Prostate gland (tissue), 2 donors: Measurements from ENCODE around the gene ALK. TPM values are rescaled to one million over a fixed set of nuclear protein-coding genes. Genes with fewer than 3 reads are reported as not detected.

Source experiments
- DNase-seq: peaks from one replicate; pipeline ENCODE4 v3.0.0-alpha.2; 2019; ENCODE audit warnings: low spot score
- H3K27ac ChIP-seq, 2 donors: fragments of 200-600 bp; sonication (generic); 2 replicates each; pipeline ENCODE4 v1.5.1; 2017 to 2019
- H3K27me3 ChIP-seq: fragments of 200-600 bp; sonication (generic); replicated peaks from 2 replicates; pipeline ENCODE4 v1.5.1; 2019; ENCODE audit not compliant: insufficient read depth
- H3K36me3 ChIP-seq, 2 donors: fragments of 200-600 bp; sonication (generic); 1 replicate in 1 of 2; 2 replicates in 1 of 2; pipeline versions ENCODE4 v1.5.1 to v1.8.1; 2017 to 2019
- H3K4me1 ChIP-seq: fragments of 200-600 bp; sonication (generic); replicated peaks from 2 replicates; pipeline ENCODE4 v1.5.1; 2019
- H3K4me3 ChIP-seq, 2 donors: fragments of 200-600 bp; sonication (generic); 2 replicates each; pipeline ENCODE4 v1.5.1; 2017 to 2019
- H3K9me3 ChIP-seq: fragments of 200-600 bp; sonication (generic); 2 replicates; pipeline ENCODE4 v1.5.1; 2017
- CTCF ChIP-seq, 4 experiments: fragments of 200-600 bp in 2 of 4; fragments of 450-650 bp in 2 of 4; sonication (generic) in 2 of 4; IDR thresholded peaks; 1 replicate in 3 of 4; 2 replicates in 1 of 4; pipeline ENCODE4 v1.5.1; 2016 to 2019; ENCODE audit warnings: antibody characterized with exemption in 4 of 4, mild to moderate bottlenecking in 2 of 4, moderate library complexity in 2 of 4
- POLR2A ChIP-seq: fragments of 450-650 bp; IDR thresholded peaks from one replicate; pipeline ENCODE4 v1.6.1; 2016; ENCODE audit warnings: antibody characterized with exemption, mild to moderate bottlenecking
- POLR2AphosphoS5 ChIP-seq: sonication (generic); formaldehyde crosslinking; IDR thresholded peaks from one replicate; pipeline ENCODE4 v1.6.1; 2017; ENCODE audit warnings: antibody characterized with exemption
- WGBS: methylation state at CpG from one replicate; pipeline ENCODE4 v1.1.5; 2018; 5-methylcytosine and 5-hydroxymethylcytosine counted together
- intact Hi-C: fragments of 100-400 bp; cut with DNase I; formaldehyde crosslinking; loops from one replicate; pipeline ENCODE4 v1.14.2; 2022
- total RNA-seq, 2 donors: library from RNA; depleted of rRNA; stranded (reverse); fragments of >200 nt; gene quantifications; one replicate each; pipeline ENCODE4 v1.1.0, GENCODE V29; 2016

The ALK gene
- total RNA-seq, 2 donors from 2014 or later, result 0.14 to 1.2 TPM

GRCh38 chr2:29591600-29591999 is 329.8 kb downstream of the ALK start:
- H3K4me1 ChIP-seq, result no peaks in the 10 kb centered on the region
- no peaks in the 10 kb centered on the region for H3K27me3 ChIP-seq
- no peak overlapping the region for H3K27ac ChIP-seq
- intact Hi-C loops, result no loop called here
- no peaks in the 10 kb centered on the region for H3K9me3 ChIP-seq
- no peak overlapping the region for H3K4me3 ChIP-seq
- 89% methylated on average over 10 of the region's 10 CpGs for WGBS
- TF ChIP-seq POLR2AphosphoS5 (no peak), CTCF (IDR thresholded peaks at IDR 0.05) (no peak), POLR2A (no peak)
- H3K36me3 ChIP-seq, result no peaks in the 10 kb centered on the region
- DNase-seq, result no peak

GRCh38 chr2:29590211-29590610 is 331.2 kb downstream of the ALK start:
- intact Hi-C loops, result no loop called here
- H3K4me3 ChIP-seq, result no peak overlapping the region
- no peaks in the 10 kb centered on the region for H3K27me3 ChIP-seq
- TF ChIP-seq CTCF (IDR thresholded peaks at IDR 0.05) (no peak), POLR2A (no peak), POLR2AphosphoS5 (no peak)
- H3K36me3 ChIP-seq, result no peaks in the 10 kb centered on the region
- no peak overlapping the region for H3K27ac ChIP-seq
- 71% methylated on average over 7 of the region's 7 CpGs for WGBS
- no peaks in the 10 kb centered on the region for H3K4me1 ChIP-seq
- DNase-seq, result no peak
- H3K9me3 ChIP-seq, result no peaks in the 10 kb centered on the region

DNA sequence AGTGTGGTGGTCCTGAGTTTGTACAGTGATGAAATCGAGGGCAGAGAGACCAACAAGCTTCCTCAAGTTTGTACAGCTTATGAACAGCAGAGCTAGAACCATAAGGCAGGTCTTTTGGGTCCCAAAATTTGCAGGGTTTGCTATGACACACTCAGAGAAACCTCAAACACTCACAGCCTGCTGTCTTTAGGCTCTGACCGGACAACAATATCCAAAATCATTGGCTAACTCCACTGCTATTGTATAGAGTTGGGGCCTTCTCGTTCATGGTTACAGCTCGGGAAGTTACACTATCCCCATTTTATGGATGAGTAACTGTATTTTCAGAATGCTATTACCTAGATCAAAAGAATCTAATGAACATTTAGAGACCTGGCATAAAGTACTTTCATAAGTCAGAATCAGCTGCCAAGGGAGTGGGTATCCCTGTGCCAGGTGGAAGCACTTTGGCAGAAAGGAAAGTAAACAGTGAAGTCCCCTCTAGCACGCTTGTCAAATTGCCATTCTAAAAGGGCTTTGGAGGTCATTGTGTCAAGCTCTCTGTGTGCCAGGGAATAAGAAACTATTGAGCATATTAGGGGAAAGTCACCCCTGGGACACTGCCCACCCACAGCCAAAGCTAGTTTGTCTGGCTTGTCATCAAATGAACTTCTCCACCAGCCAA is 331.8 kb downstream of the ALK start:
- H3K9me3 ChIP-seq, result no peaks in the 10 kb centered on the region
- H3K4me1 ChIP-seq, result no peaks in the 10 kb centered on the region
- intact Hi-C loops, result no loop called here
- 67% methylated on average over 5 of the region's 5 CpGs for whole genome bisulfite sequencing
- no peak overlapping the region for H3K4me3 ChIP-seq
- no peaks in the 10 kb centered on the region for H3K27me3 ChIP-seq
- no peak for TF ChIP-seq POLR2A
- TF ChIP-seq CTCF (IDR thresholded peaks at IDR 0.05), result no peak
- no peak for TF ChIP-seq POLR2AphosphoS5
- no peak overlapping the region for H3K27ac ChIP-seq
- no peaks in the 10 kb centered on the region for H3K36me3 ChIP-seq
- DNase-seq, result no peak

- Histone ChIP-seq H3K36me3 (no peaks in the 10 kb centered on the region), H3K4me3 (no peak overlapping the region), H3K9me3 (no peaks in the 10 kb centered on the region), H3K27ac (no peak overlapping the region), H3K27me3 (no peaks in the 10 kb centered on the region), H3K4me1 (no peaks in the 10 kb centered on the region)
- TF ChIP-seq CTCF (IDR thresholded peaks at IDR 0.05), result no peak
- TF ChIP-seq POLR2A, result no peak
- TF ChIP-seq POLR2AphosphoS5, result no peak
- 66% methylated on average over 5 of the region's 5 CpGs for WGBS
- DNase-seq, result no peak
- intact Hi-C loops, result no loop called here
Observed at GRCh38 chr2:29587402-29588190, 333.8 kb downstream of the ALK start.

GRCh38 chr2:29586919-29587318 is 334.5 kb downstream of the ALK start:
- Histone ChIP-seq H3K4me3 (no peak overlapping the region), H3K27ac (no peak overlapping the region), H3K27me3 (no peaks in the 10 kb centered on the region), H3K36me3 (no peaks in the 10 kb centered on the region), H3K9me3 (no peaks in the 10 kb centered on the region), H3K4me1 (no peaks in the 10 kb centered on the region)
- intact Hi-C loops, result no loop called here
- 94% methylated on average over 1 of the region's 1 CpG for WGBS
- no peak for TF ChIP-seq POLR2AphosphoS5
- TF ChIP-seq CTCF (IDR thresholded peaks at IDR 0.05), result no peak
- TF ChIP-seq POLR2A, result no peak
- DNase-seq, result no peak
